SH-SY5Y (cell line): ENCODE results near the gene CYSTM1.

Experiments
- GATA2 ChIP-seq: IDR thresholded peaks from 2 replicates; pipeline ENCODE4 v1.6.1; 2011; ENCODE audit warnings: mild to moderate bottlenecking, low read depth, low read length
- GATA3 ChIP-seq: IDR thresholded peaks from 2 replicates; pipeline ENCODE4 v1.6.1; 2011; ENCODE audit warnings: low read depth, mild to moderate bottlenecking, low read length, moderate library complexity

- TF ChIP-seq GATA2 (no peak), GATA3 (no peak)
Observed at GRCh38 chr5:140220032-140220697, 45.2 kb downstream of the CYSTM1 start.
